ENCODE results near the gene VPS13A. TPM values are rescaled to one million over a fixed set of nuclear protein-coding genes. Genes with fewer than 3 reads are reported as not detected.
"Not testable (repeated sequence)": the region's sequence is repeated elsewhere in the genome, so short reads cannot be mapped to it uniquely, and the experiment has no call there.

Gene VPS13A
- total and polyA plus RNA-seq, 2 donors (not counting 1 experiment from before 2014, with no cell fraction given), result 12.8 to 39.3 TPM

DNA sequence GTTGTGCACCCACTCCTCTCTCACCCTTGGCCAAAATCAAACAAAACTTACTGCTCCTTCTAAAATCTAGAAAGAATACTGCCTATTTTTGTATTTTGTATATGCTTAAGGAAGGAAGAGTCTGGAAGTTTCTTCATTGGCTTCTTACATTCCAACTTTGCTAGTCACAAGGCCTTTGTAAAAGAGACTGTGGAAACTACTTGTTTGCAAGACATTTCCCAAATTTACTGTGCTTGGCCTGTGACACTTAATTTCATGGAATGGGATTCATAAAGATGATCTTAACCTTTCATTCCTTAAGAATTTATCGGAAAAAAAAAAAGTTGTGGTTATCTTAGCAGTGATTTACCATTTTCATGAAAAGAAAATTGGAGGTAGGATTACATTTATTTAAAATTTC, 208.9 kb downstream of the VPS13A start:
- Histone ChIP-seq H3K27ac (ENCODE audit: insufficient read depth, low read length) (no peak overlapping the region), H3K9me3 (ENCODE audit: control insufficient read depth, insufficient read depth, low read depth, low read length) (no peaks in the 10 kb centered on the region), H3K4me1 (ENCODE audit: control insufficient read depth, extremely low read depth, insufficient read depth, low read length) (no peaks in the 10 kb centered on the region), H3K79me2 (ENCODE audit: control insufficient read depth, insufficient read depth, low read length) (no peaks in the 10 kb centered on the region), H3K4me3 (replicated peaks in 1 of 4; ENCODE audit: control extremely low read depth in 1 of 4, insufficient read depth in 1 of 4, low read depth in 3 of 4, low read length in 4 of 4) (no peak overlapping the region), H3K9ac (ENCODE audit: insufficient read depth, low read length) (no peak overlapping the region), H2AFZ (ENCODE audit: low read length) (no peak overlapping the region), H3K4me2 (ENCODE audit: extremely low read depth, insufficient read depth, low read length) (no peak overlapping the region), H3K27me3 (ENCODE audit: control insufficient read depth, insufficient read depth, low read length) (no peaks in the 10 kb centered on the region), H3K36me3 (ENCODE audit: control insufficient read depth, insufficient read depth, low read length) (peaks cover 2% of the 10 kb centered on the region), H4K20me1 (ENCODE audit: control insufficient read depth, extremely low read depth, insufficient read depth, low read length) (no peaks in the 10 kb centered on the region)
- TF ChIP-seq, protein P1, sequence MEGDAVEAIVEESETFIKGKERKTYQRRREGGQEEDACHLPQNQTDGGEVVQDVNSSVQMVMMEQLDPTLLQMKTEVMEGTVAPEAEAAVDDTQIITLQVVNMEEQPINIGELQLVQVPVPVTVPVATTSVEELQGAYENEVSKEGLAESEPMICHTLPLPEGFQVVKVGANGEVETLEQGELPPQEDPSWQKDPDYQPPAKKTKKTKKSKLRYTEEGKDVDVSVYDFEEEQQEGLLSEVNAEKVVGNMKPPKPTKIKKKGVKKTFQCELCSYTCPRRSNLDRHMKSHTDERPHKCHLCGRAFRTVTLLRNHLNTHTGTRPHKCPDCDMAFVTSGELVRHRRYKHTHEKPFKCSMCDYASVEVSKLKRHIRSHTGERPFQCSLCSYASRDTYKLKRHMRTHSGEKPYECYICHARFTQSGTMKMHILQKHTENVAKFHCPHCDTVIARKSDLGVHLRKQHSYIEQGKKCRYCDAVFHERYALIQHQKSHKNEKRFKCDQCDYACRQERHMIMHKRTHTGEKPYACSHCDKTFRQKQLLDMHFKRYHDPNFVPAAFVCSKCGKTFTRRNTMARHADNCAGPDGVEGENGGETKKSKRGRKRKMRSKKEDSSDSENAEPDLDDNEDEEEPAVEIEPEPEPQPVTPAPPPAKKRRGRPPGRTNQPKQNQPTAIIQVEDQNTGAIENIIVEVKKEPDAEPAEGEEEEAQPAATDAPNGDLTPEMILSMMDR (conservative IDR thresholded peaks at IDR 0.05 in 1 of 2, IDR thresholded peaks at IDR 0.05 in 1 of 2; ENCODE audit: low read depth in 1 of 2, low read length in 2 of 2), result no peak
- peak; percentile 39 to 55 for DNase-seq (ENCODE audit: low read depth in 2 of 2)

DNA sequence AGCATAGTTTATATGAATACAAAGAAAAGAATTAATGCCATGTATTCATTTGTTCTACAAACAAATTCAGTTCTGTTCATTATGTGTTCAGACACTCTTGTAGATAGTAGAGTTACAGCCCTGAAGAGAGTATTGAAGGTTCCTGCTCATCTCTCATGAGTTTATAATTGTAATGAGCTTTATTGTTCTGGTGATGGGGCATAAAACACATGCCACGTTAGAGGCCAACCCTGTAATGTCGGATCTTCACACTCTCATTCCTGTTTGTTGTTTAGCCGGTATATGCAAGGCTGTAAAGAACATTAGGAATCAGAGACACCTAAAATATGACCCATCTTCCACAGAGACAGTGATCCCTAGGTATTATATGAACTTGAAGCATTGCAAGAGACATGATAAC, 214.5 kb downstream of the VPS13A start:
- no peak for DNase-seq (ENCODE audit: low read depth in 2 of 2)

DNA sequence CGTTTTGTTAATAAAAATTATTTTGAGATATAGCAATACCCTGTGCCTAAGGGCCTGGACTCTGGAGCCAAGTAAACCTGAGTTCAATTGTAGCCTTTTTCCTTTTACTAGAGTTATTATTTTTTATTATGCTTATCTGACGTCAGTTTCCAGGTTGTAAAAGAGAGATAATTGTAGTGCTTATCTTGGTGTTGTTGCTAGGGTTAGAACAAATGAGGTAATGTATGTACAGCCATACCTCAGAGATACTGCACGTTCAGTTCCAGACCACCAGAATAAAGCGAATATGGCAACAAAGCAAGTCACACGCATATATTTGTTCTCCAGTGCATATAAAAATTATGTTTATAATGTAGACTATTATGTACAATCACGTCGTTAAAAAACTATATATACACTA, 215.0 kb downstream of the VPS13A start:
- Histone ChIP-seq H3K27ac (ENCODE audit: insufficient read depth, low read length) (no peak overlapping the region), H3K27me3 (ENCODE audit: control insufficient read depth, insufficient read depth, low read length) (no peaks in the 10 kb centered on the region), H3K36me3 (ENCODE audit: control insufficient read depth, insufficient read depth, low read length) (peaks cover 2% of the 10 kb centered on the region), H3K4me2 (ENCODE audit: extremely low read depth, insufficient read depth, low read length) (no peak overlapping the region), H3K4me3 (replicated peaks in 1 of 4; ENCODE audit: control extremely low read depth in 1 of 4, insufficient read depth in 1 of 4, low read depth in 3 of 4, low read length in 4 of 4) (no peak overlapping the region), H2AFZ (ENCODE audit: low read length) (no peak overlapping the region), H3K4me1 (ENCODE audit: control insufficient read depth, extremely low read depth, insufficient read depth, low read length) (no peaks in the 10 kb centered on the region), H3K9me3 (ENCODE audit: control insufficient read depth, insufficient read depth, low read depth, low read length) (no peaks in the 10 kb centered on the region), H3K9ac (ENCODE audit: insufficient read depth, low read length) (no peak overlapping the region), H4K20me1 (ENCODE audit: control insufficient read depth, extremely low read depth, insufficient read depth, low read length) (no peaks in the 10 kb centered on the region), H3K79me2 (ENCODE audit: control insufficient read depth, insufficient read depth, low read length) (no peaks in the 10 kb centered on the region)
- TF ChIP-seq EZH2 (IDR thresholded peaks at IDR 0.05; ENCODE audit: low read length, missing control alignments), result no peak
- TF ChIP-seq, protein P1 (conservative IDR thresholded peaks at IDR 0.05 in 1 of 2, IDR thresholded peaks at IDR 0.05 in 1 of 2; ENCODE audit: low read depth in 1 of 2, low read length in 2 of 2), result no peak
- DNase-seq (ENCODE audit: low read depth in 2 of 2), result no peak

More for the DNA sequence above, 214.5 kb downstream of the VPS13A start:
- TF ChIP-seq, protein P1 (conservative IDR thresholded peaks at IDR 0.05 in 1 of 2, IDR thresholded peaks at IDR 0.05 in 1 of 2; ENCODE audit: low read depth in 1 of 2, low read length in 2 of 2), result no peak
- no peak for TF ChIP-seq EZH2 (IDR thresholded peaks at IDR 0.05; ENCODE audit: low read length, missing control alignments)
- H3K36me3 ChIP-seq (ENCODE audit: control insufficient read depth, insufficient read depth, low read length), result peaks cover 2% of the 10 kb centered on the region
- H2AFZ ChIP-seq (ENCODE audit: low read length), result no peak overlapping the region
- H3K4me1 ChIP-seq (ENCODE audit: control insufficient read depth, extremely low read depth, insufficient read depth, low read length), result no peaks in the 10 kb centered on the region
- no peak overlapping the region for H3K4me3 ChIP-seq (replicated peaks in 1 of 4; ENCODE audit: control extremely low read depth in 1 of 4, insufficient read depth in 1 of 4, low read depth in 3 of 4, low read length in 4 of 4)
- no peaks in the 10 kb centered on the region for H3K27me3 ChIP-seq (ENCODE audit: control insufficient read depth, insufficient read depth, low read length)
- no peaks in the 10 kb centered on the region for H4K20me1 ChIP-seq (ENCODE audit: control insufficient read depth, extremely low read depth, insufficient read depth, low read length)
- H3K27ac ChIP-seq (ENCODE audit: insufficient read depth, low read length), result no peak overlapping the region
- no peaks in the 10 kb centered on the region for H3K79me2 ChIP-seq (ENCODE audit: control insufficient read depth, insufficient read depth, low read length)
- no peaks in the 10 kb centered on the region for H3K9me3 ChIP-seq (ENCODE audit: control insufficient read depth, insufficient read depth, low read depth, low read length)
- no peak overlapping the region for H3K9ac ChIP-seq (ENCODE audit: insufficient read depth, low read length)
- no peak overlapping the region for H3K4me2 ChIP-seq (ENCODE audit: extremely low read depth, insufficient read depth, low read length)

DNA sequence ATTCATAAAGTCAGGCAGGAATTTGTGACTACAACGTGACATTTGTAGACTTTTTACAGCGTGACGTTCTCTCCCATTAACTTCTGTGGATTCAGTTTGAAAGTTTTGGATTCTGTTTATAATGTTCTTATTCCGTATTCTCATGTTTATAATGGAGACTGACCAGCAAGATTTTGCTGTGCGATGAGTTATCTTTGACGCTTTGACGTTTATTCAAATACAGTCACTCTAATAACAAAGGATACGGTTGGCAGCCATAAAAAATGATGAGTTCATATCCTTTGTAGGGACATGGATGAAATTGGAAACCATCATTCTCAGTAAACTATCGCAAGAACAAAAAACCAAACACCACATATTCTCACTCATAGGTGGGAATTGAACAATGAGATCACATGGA, 221.2 kb downstream of the VPS13A start:
- H3K27me3 ChIP-seq (ENCODE audit: control insufficient read depth, insufficient read depth, low read length); H4K20me1 ChIP-seq (ENCODE audit: control insufficient read depth, extremely low read depth, insufficient read depth, low read length); H3K79me2 ChIP-seq (ENCODE audit: control insufficient read depth, insufficient read depth, low read length); H3K4me2 ChIP-seq (ENCODE audit: extremely low read depth, insufficient read depth, low read length); H3K9me3 ChIP-seq (ENCODE audit: control insufficient read depth, insufficient read depth, low read depth, low read length); H2AFZ ChIP-seq (ENCODE audit: low read length); H3K27ac ChIP-seq (ENCODE audit: insufficient read depth, low read length); H3K9ac ChIP-seq (ENCODE audit: insufficient read depth, low read length); H3K4me1 ChIP-seq (ENCODE audit: control insufficient read depth, extremely low read depth, insufficient read depth, low read length); H3K4me3 ChIP-seq (replicated peaks in 1 of 4; ENCODE audit: control extremely low read depth in 1 of 4, insufficient read depth in 1 of 4, low read depth in 3 of 4, low read length in 4 of 4); H3K36me3 ChIP-seq (ENCODE audit: control insufficient read depth, insufficient read depth, low read length): not testable (repeated sequence)
- DNase-seq (ENCODE audit: low read depth in 2 of 2), result peak in 1 of 2 donors; percentile 36

Measured in fibroblast of lung (primary cell).